DOHH2 (cell line): ENCODE data around the gene RAB22A.

Experiments used
- CTCF ChIP-seq: fragments of 200-600 bp; sonication (generic); IDR thresholded peaks from one replicate; pipeline ENCODE4 v1.5.1; 2014; ENCODE audit warnings: antibody characterized with exemption, mild to moderate bottlenecking, low read depth, low read length; ENCODE audit not compliant: poor library complexity, severe bottlenecking
- EZH2phosphoT487 ChIP-seq: fragments of 200-600 bp; sonication (generic); IDR thresholded peaks from 2 replicates; pipeline ENCODE4 v1.6.1; 2017; ENCODE audit warnings: borderline replicate concordance, mild to moderate bottlenecking, antibody characterized with exemption, low read length, moderate library complexity, mixed read lengths

GRCh38 chr20:58389968-58390658 is 80.6 kb downstream of the RAB22A start:
- TF ChIP-seq CTCF: no peak
- TF ChIP-seq EZH2phosphoT487: no peak
